ENCODE measurements around the gene DOCK2. TPM values are rescaled to one million over a fixed set of nuclear protein-coding genes. Genes with fewer than 3 reads are reported as not detected.
"Not testable (repeated sequence)": the region's sequence is repeated elsewhere in the genome, so short reads cannot be mapped to it uniquely, and the experiment has no call there.

The DOCK2 gene
- total and polyA plus RNA-seq, 2 of the 8 experiments (the other 6 are each of a cell fraction or from before 2014, with no cell fraction given): 3.9 to 5.7 TPM

- H3K56ac ChIP-seq (replicated peaks; ENCODE audit: insufficient read length, low read depth, low read length); H2BK120ac ChIP-seq (replicated peaks; ENCODE audit: low read depth, low read length); H3K4me1 ChIP-seq (replicated peaks in 1 of 4; ENCODE audit: control insufficient read depth in 3 of 4, insufficient read depth in 4 of 4, low read length in 3 of 4); H3K4me3 ChIP-seq (ENCODE audit: extremely low read depth in 1 of 4, insufficient read depth in 2 of 4, low read depth in 3 of 4, low read length in 4 of 4); H2BK12ac ChIP-seq (ENCODE audit: low read depth, low read length); H3K79me2 ChIP-seq (ENCODE audit: control insufficient read depth in 1 of 2, insufficient read depth in 2 of 2, low read length in 2 of 2); H3K27ac ChIP-seq (ENCODE audit: low read depth, low read length); H3K4ac ChIP-seq (replicated peaks; ENCODE audit: insufficient read length, low read depth, low read length); H3K18ac ChIP-seq (ENCODE audit: extremely low read depth, low read length); H4K91ac ChIP-seq (replicated peaks; ENCODE audit: insufficient read length, low read length); H3K14ac ChIP-seq (ENCODE audit: insufficient read length); H3K9me3 ChIP-seq (ENCODE audit: insufficient read depth in 2 of 2, low read depth in 1 of 2, low read length in 1 of 2); H3K4me2 ChIP-seq (ENCODE audit: insufficient read depth in 1 of 2, low read depth in 2 of 2, low read length in 2 of 2); H3K79me1 ChIP-seq (ENCODE audit: low read depth, low read length); H4K20me1 ChIP-seq (replicated peaks in 1 of 2; ENCODE audit: control insufficient read depth in 1 of 2, insufficient read depth in 2 of 2, low read length in 2 of 2); H4K8ac ChIP-seq (ENCODE audit: extremely low read depth, insufficient read depth, low read length); H2BK20ac ChIP-seq (ENCODE audit: low read length); H3K23me2 ChIP-seq (ENCODE audit: low read depth, low read length); H4K5ac ChIP-seq (ENCODE audit: insufficient read length, low read depth, low read length); H2BK15ac ChIP-seq (ENCODE audit: low read length); H2AK5ac ChIP-seq (ENCODE audit: low read depth, low read length); H3K23ac ChIP-seq (ENCODE audit: insufficient read length); DNase-seq (ENCODE audit: low read depth in 1 of 2, low spot score in 2 of 2); FAIRE-seq; POLR2A ChIA-PET (ENCODE audit: partially characterized antibody); H3K36me3 ChIP-seq (ENCODE audit: control insufficient read depth in 2 of 4, insufficient read depth in 4 of 4, low read length in 3 of 4); H2BK5ac ChIP-seq (ENCODE audit: low read depth, low read length); H2AFZ ChIP-seq (ENCODE audit: low read length); H3K9ac ChIP-seq (replicated peaks in 1 of 4; ENCODE audit: extremely low read depth in 1 of 4, low read depth in 3 of 4, low read length in 3 of 4); H3K27me3 ChIP-seq (replicated peaks in 1 of 4; ENCODE audit: control insufficient read depth in 3 of 4, extremely low read depth in 1 of 4, insufficient read depth in 3 of 4, low read length in 3 of 4): not testable (repeated sequence)
- CTCF ChIA-PET (ENCODE audit: partially characterized antibody): interaction anchor here (0.8 kb wide), 1 partner anchor 146 kb away, joined by 3 read pairs; the partner anchor contains the start of gene INSYN2B
- 95% methylated on average over 2 of the region's 2 CpGs; no CpG with 5 or more reads in 1 of the 2 experiments for WGBS, 2 experiments (ENCODE audit: extremely low coverage in 1 of 2, insufficient coverage in 1 of 2, insufficient read length in 1 of 2, insufficient replicate concordance in 2 of 2, low coverage in 1 of 2, low lambda C conversion rate in 2 of 2, missing lambda C conversion rate in 1 of 2)
Measured at GRCh38 chr5:169833681-169834292, 196.7 kb downstream of the DOCK2 start.

DNA sequence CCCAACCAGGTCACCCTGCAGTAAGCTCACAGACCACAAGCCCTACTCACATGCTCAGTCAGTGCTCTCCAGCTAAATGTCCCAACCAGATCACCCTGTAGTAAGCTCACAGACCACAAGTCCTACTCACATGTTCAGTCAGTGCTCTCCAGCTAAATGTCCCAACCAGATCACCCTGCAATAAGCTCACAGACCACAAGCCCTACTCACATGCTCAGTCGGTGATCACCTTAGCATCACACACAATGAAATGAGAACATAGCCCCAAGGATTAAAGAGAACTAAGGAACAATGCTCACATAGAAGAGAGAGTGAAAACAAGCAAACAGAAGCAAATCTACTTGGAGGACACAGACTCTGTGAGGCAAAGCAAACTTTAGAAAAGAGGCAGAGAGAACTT, 197.5 kb downstream of the DOCK2 start:
- H2AFZ ChIP-seq (ENCODE audit: low read length); POLR2A ChIA-PET (ENCODE audit: partially characterized antibody); H2BK15ac ChIP-seq (ENCODE audit: low read length); H3K79me2 ChIP-seq (ENCODE audit: control insufficient read depth in 1 of 2, insufficient read depth in 2 of 2, low read length in 2 of 2); H3K79me1 ChIP-seq (ENCODE audit: low read depth, low read length); H4K20me1 ChIP-seq (replicated peaks in 1 of 2; ENCODE audit: control insufficient read depth in 1 of 2, insufficient read depth in 2 of 2, low read length in 2 of 2); H3K18ac ChIP-seq (ENCODE audit: extremely low read depth, low read length); H3K23ac ChIP-seq (ENCODE audit: insufficient read length); H2AK5ac ChIP-seq (ENCODE audit: low read depth, low read length); H3K4me3 ChIP-seq (ENCODE audit: extremely low read depth in 1 of 4, insufficient read depth in 2 of 4, low read depth in 3 of 4, low read length in 4 of 4); H4K91ac ChIP-seq (replicated peaks; ENCODE audit: insufficient read length, low read length); H4K5ac ChIP-seq (ENCODE audit: insufficient read length, low read depth, low read length); H2BK120ac ChIP-seq (replicated peaks; ENCODE audit: low read depth, low read length); FAIRE-seq; H2BK20ac ChIP-seq (ENCODE audit: low read length); H3K27me3 ChIP-seq (replicated peaks in 1 of 4; ENCODE audit: control insufficient read depth in 3 of 4, extremely low read depth in 1 of 4, insufficient read depth in 3 of 4, low read length in 3 of 4); H3K56ac ChIP-seq (replicated peaks; ENCODE audit: insufficient read length, low read depth, low read length); H3K4me1 ChIP-seq (replicated peaks in 1 of 4; ENCODE audit: control insufficient read depth in 3 of 4, insufficient read depth in 4 of 4, low read length in 3 of 4); H3K27ac ChIP-seq (ENCODE audit: low read depth, low read length); H3K14ac ChIP-seq (ENCODE audit: insufficient read length); H3K23me2 ChIP-seq (ENCODE audit: low read depth, low read length); DNase-seq (ENCODE audit: low read depth in 1 of 2, low spot score in 2 of 2); H3K9me3 ChIP-seq (ENCODE audit: insufficient read depth in 2 of 2, low read depth in 1 of 2, low read length in 1 of 2); H2BK5ac ChIP-seq (ENCODE audit: low read depth, low read length); H2BK12ac ChIP-seq (ENCODE audit: low read depth, low read length); H3K9ac ChIP-seq (replicated peaks in 1 of 4; ENCODE audit: extremely low read depth in 1 of 4, low read depth in 3 of 4, low read length in 3 of 4); H3K4ac ChIP-seq (replicated peaks; ENCODE audit: insufficient read length, low read depth, low read length); H3K4me2 ChIP-seq (ENCODE audit: insufficient read depth in 1 of 2, low read depth in 2 of 2, low read length in 2 of 2); H3K36me3 ChIP-seq (ENCODE audit: control insufficient read depth in 2 of 4, insufficient read depth in 4 of 4, low read length in 3 of 4); CTCF ChIA-PET (ENCODE audit: partially characterized antibody); H4K8ac ChIP-seq (ENCODE audit: extremely low read depth, insufficient read depth, low read length): not testable (repeated sequence)
- WGBS, 2 experiments (ENCODE audit: extremely low coverage in 1 of 2, insufficient coverage in 1 of 2, insufficient read length in 1 of 2, insufficient replicate concordance in 2 of 2, low coverage in 1 of 2, low lambda C conversion rate in 2 of 2, missing lambda C conversion rate in 1 of 2): 100% methylated on average over 1 of the region's 1 CpG; no CpG with 5 or more reads in 1 of the 2 experiments
